IPS DF 4.7 (cell line): ENCODE results near the gene MIXL1.
"Not testable (repeated sequence)": the region's sequence is repeated elsewhere in the genome, so short reads cannot be mapped to it uniquely, and the experiment has no call there.

Experiments
- DNase-seq: peaks from one replicate; pipeline ENCODE4 v3.0.0-alpha.2; 2013; ENCODE audit warnings: low spot score; ENCODE audit errors: extremely low read depth

The MIXL1 gene

DNA sequence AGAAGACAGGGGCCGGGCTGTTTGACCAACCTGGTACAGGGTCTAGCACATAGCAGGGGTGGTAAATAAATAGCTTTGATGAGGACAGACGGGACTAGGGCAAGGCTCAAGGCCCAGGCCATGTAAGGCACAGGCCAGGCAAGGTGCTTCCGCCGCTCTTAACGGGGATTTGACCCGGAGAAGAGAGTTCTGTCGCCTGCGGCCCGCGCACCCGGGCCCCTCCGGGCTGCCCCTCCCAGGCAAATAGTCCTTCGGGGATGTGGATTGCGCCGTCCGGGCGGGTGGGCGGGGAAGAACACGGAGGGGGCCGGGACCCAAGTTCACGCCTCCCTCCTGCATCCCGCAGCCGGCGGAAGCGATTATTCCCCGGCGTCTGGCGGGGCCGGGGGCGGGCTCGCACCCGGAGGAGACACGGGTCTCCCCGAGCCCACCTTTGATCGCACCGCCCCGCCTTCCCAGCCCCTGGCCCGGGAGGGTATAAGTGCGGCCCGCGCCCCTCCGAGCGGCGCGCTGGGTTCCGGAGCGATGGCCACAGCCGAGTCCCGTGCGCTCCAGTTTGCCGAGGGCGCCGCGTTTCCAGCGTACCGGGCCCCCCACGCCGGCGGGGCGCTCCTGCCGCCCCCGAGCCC, at the start of gene MIXL1:
Gene MIXL1, plus strand, starts transcription at position 508 of the 629 bp plus-strand sequence. Its CDS starts 18 bp downstream, at position 526.
- no peak for DNase-seq

DNA sequence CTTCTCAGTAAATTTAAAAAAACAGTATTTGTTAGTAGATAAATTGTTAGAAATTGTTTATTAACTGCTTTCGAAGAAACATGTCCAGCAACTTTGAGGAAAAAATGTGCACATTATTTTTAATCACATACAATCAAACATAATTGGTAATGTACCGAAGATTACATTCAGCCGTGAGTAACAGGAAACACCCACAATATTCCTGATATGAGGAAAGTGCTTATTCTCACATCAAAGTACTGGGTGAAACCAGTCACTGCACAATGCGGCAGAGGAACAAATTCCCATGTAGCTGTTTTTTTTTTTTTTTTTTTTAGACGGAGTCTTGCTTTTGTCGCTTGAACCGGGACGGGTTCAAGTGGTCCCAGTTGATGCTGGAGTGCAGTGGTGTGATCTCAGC, 46.6 kb upstream of the MIXL1 start:
- no peak for DNase-seq

- no peak for DNase-seq
Observed at GRCh38 chr1:226181996-226182714, 41.3 kb upstream of the MIXL1 start.

GRCh38 chr1:226185141-226186036, 38.1 kb upstream of the MIXL1 start:
- no peak for DNase-seq

- DNase-seq, result no peak
Observed at GRCh38 chr1:226186124-226187018, 37.1 kb upstream of the MIXL1 start, which contains the start of gene ACBD3. Gene ACBD3, minus strand, starts transcription at chr1:226186741. Its CDS starts 66 bp downstream, at chr1:226186675.

DNA sequence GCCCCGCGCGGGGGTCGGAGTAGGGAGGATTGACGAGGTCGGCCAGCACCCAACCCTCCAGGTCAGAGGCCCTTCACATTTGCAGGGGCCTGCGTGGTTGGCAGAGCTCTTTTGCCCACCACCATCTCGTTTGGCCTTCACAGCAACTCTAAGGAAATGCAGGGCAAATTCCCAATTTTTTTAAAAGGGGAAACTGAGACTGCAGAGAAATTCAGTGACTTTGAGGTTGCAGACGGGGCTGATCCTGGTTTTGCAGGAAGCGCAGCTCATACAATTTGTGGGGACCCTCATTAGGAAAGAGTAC, 36.5 kb upstream of the MIXL1 start:
- DNase-seq, result no peak

DNA sequence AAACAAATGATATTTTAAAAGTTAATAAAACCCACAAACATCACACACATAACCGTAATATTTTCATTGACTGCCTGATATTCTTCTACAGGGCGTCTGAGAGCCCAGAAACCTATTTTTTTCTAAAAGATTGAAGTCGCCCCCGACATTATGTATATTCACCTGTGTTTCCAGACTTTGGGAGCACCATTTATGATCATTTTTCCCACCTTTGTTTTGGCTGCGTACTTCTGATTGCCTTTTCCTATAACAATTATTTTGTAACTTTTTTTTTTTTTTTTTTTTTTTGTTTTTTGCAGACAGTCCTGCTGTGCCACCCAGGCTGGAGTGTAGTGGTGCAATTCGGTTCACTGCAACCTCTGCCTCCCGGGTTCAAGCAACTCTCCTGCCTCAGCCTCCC, 36.1 kb upstream of the MIXL1 start:
- DNase-seq, result no peak

DNA sequence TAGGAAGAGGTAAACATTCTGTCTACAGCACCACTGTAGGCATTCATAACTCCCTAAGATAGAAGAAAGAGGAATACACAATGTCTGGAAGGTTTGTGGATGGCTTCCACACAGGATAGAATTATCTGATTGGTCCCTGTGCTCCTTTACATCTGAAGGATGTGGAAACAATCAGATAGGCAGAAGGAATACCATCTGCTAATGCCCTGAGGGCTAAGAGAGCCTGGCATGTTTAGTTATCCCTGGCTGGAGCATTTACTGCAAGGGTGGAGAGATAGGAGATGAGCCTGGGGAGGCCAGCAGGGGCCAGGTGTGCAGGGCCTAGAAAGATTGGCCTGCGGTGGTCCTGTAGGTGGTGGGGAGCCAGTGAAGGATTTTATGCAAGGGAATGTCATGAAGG, 28.3 kb upstream of the MIXL1 start:
- DNase-seq, result no peak

DNA sequence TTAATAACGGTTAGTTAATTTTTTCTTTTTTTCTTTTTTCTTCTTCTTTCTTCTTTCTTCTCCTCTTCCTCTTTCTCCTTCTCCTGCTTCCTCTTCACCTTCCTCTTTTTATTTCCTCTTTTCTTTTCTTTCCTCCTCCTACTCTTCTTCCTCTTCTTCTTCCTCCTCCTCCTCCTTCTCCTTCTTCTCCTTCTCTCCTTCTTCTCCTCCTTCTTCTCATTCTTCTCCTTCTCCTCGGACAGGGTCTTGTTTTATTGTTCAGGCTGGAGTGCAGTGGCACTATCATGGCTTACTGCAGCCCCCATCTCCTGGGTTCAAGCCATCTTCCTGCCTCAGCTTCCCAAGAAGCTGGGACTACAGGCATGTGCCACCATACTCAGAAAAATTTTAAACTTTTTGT, 23.5 kb upstream of the MIXL1 start:
- no peak for DNase-seq

- DNase-seq, result no peak
Observed at GRCh38 chr1:226201029-226201593, 22.4 kb upstream of the MIXL1 start.

GRCh38 chr1:226202246-226202645, 21.2 kb upstream of the MIXL1 start:
- DNase-seq, result no peak

- DNase-seq, result not testable (repeated sequence)
Observed at GRCh38 chr1:226202666-226203065, 20.8 kb upstream of the MIXL1 start.

GRCh38 chr1:226203240-226203639, 20.2 kb upstream of the MIXL1 start:
- no peak for DNase-seq

- DNase-seq, result no peak
Observed at GRCh38 chr1:226203655-226204054, 19.8 kb upstream of the MIXL1 start.

GRCh38 chr1:226204198-226204597, 19.3 kb upstream of the MIXL1 start:
- DNase-seq, result no peak

- DNase-seq, result no peak
Observed at GRCh38 chr1:226207048-226207447, 16.4 kb upstream of the MIXL1 start.

- DNase-seq, result no peak
Observed at GRCh38 chr1:226209307-226210059, 14.0 kb upstream of the MIXL1 start.

DNA sequence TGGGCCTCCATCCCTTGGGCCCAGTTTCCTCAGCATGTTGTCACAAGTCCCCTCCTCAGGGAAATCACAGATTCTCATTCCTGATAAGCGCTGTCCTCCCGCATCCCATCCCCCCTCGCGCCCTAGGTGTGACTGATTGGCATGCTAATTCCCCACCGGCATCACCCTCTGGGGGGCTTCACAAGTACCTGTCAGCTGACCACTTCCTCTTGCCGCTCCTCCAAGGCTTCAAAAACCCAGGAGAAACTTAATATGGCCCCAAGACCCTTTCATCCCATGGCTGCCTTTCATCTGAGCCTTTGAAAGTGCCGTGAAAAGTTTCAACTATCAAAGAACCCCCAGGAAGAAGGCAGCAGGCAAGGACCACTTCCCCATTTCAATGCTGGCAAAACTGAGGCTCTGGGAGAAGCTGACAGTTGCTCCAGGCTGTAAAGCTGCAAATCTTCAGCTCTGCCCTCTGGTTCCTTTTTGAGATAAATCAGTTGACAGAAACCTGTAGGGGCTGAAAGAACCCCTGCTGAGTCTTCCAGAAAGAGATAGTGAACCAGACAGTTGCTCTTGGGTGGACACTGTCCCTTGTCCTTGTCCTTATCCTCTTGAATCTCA, 12.8 kb upstream of the MIXL1 start:
- no peak for DNase-seq

GRCh38 chr1:226211181-226211821, 12.2 kb upstream of the MIXL1 start:
- no peak for DNase-seq
